GM18519 (cell line): ENCODE measurements around the gene ZNF77.
"Not testable (repeated sequence)": the region's sequence is repeated elsewhere in the genome, so short reads cannot be mapped to it uniquely, and the experiment has no call there.

Source experiments
- ATAC-seq: cut with Tn5 transposase; IDR thresholded peaks from one replicate; pipeline ENCODE4 v1.9.1; 2021; ENCODE audit warnings: mild to moderate bottlenecking, moderate library complexity; ENCODE audit not compliant: unreplicated experiment, low FRiP score

The ZNF77 gene

DNA sequence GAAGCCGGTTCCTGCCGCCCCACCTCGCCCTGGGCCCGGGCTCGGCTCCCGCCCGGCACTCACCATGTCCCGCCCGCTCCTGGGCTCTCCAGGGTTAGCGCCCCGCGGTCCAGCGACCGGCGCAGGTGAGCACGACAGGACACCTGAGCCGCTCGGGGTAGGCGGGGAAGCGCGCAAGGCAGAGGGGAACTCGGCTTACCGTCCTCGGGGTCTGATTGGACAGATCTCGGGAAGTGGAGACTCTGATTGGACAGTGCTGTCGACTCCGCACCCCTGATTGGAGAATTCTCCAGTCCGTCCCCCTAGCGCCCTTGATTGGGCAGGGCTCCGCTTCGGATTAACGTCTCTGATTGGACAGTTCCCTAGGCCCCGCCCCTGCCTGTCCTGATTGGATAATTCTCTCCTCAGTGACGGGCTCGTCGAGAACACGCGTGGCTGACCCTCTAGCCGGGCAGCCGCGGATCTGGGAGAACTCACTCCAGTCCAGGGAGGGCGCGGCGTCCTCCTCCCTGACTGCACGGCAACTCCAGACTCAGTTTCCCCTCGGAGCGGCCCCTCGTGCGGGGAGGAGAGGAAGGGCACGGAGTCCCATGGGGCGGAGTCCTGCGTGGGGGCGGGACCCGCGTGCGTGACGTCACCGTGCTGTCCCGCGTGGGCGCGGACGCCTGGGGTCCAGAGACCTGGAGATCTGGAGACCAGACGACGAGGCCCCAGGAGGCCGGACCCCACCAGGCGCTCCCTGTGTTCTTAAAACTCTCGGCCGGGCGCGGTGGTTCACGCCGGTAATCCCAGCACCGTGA lies at the start of gene ZNF77:
TSS of gene ZNF77 (minus strand) at position 197 of the 800 bp plus-strand sequence. CDS start at position 66, 131 bp downstream.
- peak; percentile 85 for ATAC-seq

DNA sequence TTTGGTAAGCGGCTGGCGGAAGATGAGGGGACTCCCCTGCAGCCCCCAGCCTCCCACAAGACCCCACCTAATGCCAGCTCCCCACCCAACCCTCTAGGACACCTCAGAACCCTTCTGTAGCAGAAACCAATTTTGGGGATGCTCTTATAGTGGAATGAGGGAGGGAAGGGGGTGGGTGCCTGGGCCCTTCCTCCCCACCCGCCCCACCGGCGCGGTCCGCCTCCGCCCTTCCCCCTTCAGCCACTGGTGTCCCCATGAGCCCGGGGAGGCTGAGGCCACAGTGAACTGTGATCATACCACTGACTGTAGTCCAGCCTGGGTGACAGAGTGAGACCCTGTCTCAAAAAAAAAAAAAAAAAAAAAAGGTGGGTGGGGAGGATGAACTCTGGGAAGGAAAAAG lies 48.8 kb upstream of the ZNF77 start:
- ATAC-seq = no peak

DNA sequence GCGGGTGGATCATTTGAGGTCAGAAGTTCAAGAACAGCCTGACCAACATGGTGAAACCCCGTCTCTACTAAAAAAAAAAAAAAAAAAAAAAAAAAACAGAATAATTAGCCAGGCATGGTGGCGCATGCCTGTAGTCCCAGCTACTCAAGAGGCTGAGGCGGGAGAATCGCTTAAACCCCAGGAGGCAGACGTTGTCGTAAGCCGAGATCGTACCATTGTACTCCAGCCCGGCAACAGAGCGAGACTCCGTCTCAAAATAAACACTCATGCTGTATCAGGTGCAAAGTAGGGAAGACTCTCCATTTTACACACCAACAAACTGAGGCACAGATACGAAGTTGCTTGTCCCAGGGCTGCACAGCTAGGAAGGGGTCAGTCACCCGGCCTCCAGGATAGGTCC lies 48.2 kb upstream of the ZNF77 start:
- ATAC-seq = no peak

DNA sequence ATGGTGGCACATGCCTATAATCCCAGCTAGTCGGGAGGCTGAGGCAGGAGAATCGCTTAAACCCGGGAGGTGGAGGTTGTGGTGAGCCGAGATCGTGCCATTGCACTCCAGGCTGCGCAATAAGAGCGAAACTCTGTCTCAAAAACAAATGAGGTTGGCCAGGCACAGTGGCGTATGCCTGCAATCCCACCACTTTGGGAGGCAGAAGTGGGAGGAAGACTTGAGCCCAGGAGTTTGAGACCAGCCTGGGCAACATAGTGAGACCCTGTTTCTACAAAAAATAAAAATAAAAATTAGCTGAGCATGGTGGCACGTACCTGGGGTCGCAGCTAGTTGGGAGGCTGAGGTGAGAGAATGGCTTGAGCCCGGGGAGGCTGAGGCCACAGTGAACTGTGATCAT lies 47.6 kb upstream of the ZNF77 start:
- not testable (repeated sequence) for ATAC-seq

DNA sequence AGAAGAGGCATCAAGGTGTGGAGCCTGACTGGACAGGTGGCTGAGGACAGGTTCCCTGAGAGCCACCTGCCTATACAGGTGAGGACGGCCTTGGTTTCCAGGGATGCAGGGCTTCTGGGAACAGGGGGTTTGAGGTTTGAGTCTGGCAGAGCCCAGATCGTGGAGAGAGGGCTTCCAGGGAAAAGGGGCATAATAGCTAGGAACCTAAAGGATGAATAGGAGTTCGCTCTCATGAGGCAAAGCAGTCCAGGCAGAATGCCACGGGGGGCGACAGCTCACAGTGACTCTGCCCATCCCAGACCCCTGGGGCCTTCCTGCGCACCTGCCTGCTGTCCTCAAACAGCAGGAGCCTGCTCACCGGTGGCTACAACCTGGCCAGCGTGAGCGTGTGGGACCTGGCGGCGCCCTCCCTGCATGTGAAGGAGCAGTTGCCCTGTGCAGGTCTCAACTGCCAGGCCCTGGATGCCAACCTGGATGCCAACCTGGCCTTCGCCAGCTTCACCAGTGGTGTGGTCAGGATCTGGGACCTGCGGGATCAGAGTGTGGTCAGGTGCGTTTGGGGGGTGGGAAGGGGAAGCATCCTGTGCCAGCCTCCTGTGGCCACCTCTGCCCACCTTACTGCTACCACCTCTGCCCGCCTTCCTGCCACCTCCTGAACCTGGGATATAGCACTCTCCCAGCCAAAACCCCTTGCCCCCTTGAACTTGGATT lies 44.6 kb upstream of the ZNF77 start:
- no peak for ATAC-seq

DNA sequence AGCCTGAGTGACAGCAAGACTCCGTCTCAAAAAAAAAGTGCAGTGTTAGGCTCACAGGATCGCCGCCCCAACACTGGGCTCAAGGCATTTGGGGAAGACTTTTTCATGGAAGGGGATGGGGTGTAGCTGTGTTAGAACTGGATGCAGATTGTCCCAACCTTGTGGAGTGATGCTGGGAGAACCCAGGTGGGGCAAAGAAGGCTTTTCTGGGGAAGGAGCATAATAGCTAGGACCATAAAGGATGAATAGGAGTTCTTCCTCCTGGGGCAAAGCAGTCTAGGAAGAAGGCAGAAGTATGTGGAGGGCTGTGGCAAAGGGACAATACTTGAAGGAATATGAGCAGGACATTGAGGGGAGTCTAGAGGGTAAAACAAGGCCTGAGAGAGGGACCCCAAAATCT lies 43.8 kb upstream of the ZNF77 start:
- no peak for ATAC-seq

DNA sequence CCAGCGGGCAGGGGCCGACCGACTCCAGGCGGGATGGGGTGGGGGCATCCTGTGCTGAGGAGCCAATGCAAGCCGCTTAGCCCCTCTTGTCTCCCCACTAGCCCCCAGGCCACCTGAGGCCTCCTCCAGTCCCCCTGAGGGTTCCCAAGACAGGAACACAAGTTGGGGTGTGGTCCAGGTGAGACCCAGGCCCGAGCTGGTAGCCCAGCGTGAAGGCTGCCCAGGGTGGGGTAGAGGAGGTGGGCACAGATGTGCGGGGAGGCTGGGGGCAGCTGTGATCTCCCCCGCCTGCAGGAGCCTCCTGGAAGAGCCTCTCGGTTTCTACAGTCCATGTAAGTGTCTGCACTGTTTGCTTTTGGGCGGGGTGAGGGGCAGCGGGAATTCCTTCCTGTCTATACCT lies 43.0 kb upstream of the ZNF77 start:
- no peak for ATAC-seq

DNA sequence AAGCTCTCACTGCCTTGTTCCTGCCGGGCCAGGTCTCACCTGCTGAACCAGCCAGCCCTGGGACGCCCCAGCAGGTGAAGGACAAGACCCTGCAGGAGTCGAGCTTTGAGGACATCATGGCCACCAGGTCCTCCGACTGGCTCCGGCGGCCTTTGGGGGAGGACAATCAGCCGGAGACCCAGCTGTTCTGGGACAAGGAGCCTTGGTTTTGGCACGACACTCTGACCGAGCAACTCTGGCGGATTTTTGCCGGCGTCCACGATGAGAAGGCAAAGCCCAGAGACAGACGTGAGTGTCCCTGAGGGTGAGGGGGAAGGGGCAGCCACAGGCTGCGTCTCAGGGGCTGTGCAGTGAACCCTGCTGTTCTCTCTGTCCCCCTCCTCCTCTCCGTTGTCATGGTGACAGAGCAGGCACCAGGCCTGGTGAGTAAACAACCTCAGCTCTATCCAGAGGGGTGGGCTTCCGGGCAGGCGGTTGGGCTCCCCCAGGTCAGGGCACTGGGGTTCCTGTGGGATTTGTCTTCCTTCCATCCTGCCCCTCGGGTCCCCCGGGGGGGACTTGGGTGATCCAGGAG lies 42.3 kb upstream of the ZNF77 start:
- ATAC-seq = no peak

DNA sequence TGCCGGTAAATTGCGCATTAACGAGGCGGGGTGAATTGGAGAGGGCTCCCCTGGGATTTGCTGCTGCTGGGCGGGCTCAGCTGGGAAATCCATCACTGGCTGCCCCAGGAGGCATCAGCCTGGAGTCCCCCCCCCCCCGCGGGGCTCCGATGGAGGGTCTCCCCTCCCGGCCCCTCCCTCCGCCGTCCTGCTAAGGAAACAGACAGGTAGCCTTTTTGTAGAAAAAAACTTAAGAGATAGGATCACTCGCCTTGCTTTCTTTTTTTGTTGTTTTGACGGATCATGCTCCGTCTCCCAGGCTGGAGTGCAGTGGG lies 39.4 kb upstream of the ZNF77 start:
- ATAC-seq = no peak

DNA sequence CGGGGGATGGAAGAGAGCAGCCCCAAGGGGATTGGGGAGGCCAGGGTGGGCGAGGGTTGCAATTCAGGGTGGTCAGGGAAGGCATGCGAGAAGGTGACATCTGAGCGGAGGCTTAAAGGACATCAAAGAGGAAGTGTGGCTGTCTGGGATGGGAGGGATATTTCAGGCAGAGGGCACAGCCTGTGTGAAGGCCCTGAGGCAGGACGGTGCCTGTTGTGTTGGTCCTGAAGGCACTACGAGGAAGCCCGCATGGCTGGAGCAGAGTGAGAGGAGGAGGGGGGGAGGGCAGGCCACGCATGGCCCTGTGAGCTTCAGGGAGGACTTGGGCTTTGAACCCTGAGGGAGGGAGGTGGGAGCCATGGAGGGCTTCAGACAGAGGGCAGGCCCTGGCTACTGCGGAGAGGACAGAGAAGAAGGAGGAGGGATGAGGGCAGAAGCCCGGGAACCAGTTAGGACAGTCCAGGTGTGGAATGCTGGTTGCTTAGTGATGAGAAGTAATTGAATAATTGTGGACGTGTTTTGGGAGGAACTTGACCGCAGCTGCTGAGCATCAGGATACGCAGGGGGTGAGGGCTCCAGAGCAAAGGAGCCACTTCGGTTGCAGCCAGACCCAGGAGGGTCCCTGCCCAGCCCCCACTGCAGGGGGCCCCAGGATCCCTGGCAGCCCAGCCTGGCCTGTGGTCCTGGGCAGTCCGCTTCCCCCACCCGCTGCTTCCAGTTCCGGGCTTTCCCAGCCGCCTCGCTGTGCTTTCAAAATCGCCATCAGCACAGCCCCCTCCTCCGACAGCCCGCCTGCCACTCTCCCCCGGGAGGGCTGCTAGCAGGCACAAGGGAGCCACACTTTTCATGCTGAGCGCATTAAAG lies 38.8 kb upstream of the ZNF77 start:
- ATAC-seq = no peak

DNA sequence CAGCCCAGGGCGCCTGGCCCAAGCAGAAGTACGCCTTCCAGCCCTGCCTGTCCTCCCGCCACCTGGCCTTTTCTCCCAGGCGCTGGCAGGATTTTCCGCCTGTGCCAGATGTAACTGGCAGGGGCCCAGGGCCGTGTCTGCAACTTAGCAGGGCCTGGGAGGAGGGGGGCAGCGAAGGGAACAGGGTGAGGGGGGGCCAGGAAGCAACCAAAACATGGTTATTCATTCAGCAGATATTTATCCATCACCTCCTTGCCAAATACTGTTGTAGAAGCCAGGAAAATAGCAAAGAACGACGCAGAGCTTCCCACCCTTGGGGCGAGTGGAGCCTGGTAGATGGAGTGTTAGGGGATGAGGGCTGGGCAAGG lies 38.2 kb upstream of the ZNF77 start:
- no peak for ATAC-seq

DNA sequence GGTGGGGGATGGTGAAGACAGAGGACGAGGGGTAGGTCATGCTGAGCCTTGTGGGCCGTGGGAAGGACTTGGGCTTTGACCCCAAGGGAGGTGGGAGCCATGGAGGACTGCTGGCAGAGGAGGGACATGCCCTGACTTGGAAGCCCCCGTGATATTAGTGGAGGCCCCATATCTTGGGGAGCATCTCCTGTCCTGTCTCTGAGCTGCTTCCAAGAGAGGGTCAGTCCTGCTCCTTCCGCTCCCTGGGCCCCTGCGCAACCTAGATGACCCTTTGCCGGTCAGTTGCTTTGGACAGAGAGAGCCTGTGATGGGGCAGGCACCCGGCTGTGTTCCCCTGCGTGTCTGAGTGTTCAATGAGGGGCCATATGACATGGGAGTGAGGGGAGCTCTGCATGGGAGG lies 37.8 kb upstream of the ZNF77 start:
- no peak for ATAC-seq

DNA sequence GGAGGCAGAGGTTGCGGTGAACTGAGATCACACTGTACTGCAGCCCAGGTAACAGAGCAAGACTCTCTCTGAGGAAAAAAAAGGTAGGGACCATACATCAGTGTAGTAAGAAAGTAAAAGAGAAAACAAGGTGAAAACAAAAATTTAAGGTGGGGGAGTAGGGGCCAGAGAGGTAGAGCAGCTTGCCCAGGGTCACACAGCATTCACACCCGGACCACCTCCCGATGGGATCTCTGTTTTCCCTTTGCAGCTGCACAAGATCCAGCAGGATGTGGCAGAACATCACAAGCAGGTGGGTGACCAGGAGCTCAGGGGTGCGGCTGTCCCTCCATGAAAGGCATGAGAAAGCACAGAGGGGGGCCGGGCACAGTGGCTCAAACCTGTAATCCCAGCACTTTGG lies 37.1 kb upstream of the ZNF77 start:
- ATAC-seq = no peak

DNA sequence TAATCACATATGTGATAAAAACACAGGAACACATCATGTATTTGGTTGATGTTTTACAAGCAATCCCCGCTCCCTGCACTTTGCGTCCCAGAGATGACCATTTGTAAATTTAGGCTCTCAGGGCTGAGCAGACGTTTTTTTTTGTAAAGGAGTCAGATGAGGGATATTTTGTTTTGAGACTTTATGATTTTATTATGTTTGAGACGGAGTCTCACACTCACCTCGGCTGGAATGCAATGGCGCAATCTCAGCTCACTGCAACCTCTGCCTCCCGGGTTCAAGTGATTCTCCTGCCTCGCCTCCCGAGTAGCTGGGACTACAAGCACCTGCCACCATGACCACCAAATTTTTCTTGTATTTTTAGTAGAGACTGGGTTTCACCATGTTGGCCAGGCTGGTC lies 34.0 kb upstream of the ZNF77 start:
- ATAC-seq = no peak

DNA sequence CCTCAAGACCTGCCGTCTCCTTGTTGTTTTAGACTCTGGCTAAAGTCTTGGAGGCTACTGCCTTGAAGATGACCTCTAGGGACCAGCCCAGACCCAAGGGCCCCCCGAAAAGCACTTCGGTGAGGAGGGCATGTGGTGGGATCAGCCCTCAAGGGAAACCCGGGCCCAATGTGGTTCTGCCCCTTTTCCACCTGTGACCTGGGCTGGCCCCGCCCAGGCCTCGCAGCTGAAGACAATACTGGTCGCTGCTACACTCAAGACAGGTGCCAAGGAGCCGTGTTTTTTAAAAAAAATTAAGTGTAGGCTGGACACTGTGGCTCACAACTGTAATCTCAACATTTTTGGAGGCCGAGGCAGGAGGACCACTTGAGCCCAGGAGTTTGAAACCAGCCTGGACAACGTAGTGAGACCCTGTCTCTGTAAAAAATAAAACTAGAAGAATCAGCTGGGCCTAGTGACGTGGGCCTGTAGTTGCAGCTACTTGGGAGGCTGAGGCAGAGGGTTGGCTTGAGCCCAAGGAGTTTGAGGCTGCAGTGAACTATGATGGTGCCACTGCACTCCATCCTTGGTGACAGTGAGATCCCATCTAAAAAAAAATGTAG lies 33.5 kb upstream of the ZNF77 start:
- no peak for ATAC-seq

DNA sequence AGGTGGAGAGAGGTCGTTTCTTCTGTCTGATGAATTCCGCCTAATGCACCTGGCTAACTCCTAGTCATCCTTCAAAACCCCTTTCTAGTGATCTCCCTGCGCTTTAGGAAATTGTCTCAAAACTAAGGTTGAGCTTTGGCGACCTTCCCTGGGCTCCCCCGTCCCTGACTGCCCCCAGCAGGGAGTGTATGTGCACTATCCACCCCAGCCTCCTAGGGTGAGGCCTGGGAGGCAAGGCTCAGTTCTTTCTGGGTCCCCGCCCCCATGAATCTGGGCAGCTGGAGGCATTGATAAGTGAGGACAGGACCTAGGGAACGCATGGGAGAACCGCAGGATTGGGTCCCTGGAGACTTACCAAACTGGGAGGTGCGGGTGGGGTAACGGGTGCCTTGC lies 33.0 kb upstream of the ZNF77 start:
- no peak for ATAC-seq

DNA sequence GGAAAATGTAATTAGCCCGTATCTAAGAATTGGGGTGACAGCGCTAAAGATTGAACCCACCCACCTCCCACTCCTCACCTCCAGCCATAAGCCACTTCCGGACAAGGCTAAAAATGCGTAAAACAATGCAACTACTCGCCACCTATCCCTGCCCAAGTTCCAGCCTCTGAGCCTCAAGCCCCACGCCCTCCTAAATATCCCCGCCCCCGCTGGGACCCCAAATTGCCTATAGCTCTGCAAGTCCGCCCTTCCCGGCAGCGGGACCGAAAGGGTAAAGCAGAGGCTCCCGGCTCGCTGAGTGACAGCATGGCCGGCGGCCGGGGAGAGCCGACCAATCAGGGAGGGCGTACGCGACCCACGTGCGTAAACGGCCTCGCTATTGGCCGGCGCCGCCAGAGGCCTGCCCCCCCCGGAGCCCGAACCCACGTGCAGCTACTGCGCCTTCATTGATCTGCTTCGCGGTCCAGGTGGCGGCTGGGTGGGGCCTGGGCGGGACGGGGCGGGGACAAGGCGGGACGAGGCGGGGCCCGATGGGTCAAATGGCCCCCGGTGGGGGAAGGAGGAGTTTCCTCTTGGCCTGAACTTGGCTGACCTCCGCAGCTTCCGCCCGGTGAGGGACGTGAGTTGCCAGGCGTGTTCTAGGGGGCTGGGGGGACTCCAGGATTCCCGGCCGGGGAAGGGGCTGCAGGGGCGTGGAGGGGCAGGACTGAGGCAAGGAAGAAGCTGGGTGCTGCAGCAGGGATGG lies 32.4 kb upstream of the ZNF77 start, which contains the start of gene TLE6:
TSS of gene TLE6 (plus strand) at position 564 of the 745 bp plus-strand sequence. CDS start 670 bp downstream, outside the sequence.
- ATAC-seq = peak; percentile 79

DNA sequence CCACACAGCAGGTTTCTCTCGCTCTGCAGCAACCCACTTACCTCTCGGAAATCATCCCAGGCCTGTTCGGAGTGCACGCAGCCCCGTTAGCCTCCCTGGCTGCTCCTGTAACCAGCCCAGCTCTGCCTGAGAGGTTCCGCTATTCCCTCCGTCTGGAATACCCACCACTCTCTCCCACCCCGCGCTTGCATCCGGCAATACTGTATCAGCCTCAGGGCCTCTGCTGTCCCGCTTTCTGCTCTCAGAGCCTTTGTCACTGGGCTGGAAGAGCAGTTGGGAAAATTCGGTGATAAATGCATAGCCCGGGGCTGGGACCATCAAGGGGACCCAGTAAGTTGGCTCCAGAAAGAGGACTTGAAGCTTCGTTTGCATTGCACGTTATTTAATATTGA lies 31.8 kb upstream of the ZNF77 start:
- no peak for ATAC-seq

DNA sequence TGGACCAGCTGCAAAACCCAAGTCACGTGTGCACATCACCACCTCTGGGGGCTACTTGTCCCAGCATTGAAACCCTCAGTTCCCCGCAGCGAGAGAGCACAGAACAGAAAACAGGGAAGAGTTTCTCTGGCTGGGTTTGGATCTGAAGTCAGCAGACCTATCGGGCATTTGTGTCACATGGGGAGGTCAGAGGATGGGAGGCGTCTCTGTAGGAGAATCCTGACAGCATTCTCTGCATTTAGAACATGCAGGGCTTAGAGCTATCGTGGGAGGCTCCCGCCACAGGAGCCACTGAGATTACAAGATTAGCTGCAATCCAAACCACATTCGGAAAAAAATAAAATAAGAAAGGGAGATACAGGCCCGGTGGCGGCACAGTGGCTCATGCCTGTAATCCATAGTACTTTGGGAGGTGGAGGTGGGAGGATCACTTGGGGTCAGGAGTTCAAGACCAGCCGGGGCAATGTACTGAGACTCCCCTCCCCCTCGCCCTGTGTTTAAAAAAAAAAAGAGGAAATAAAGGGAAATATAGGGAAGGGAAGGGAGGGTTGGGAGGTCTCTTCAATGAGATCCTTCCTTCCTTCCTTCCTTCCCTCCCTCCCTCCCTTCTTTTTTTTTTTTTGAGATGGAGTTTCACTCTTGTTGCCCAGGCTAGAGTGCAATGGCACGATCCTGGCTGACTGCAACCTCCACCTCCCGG lies 29.7 kb upstream of the ZNF77 start:
- no peak for ATAC-seq
